GM23338 (cell line): ENCODE data around the gene FXYD7. TPM values are rescaled to one million over a fixed set of nuclear protein-coding genes. Genes with fewer than 3 reads are reported as not detected.
A peak's percentile ranks its signal among the peaks of the same experiment; 100 is the strongest.

Source experiments
- ATAC-seq: fragments of 200-7000 bp; cut with Tn5 transposase; 3 replicates; pipeline ENCODE4 v1.9.1; 2020
- DNase-seq: peaks from one replicate; pipeline ENCODE4 v3.0.0-alpha.2; 2015; ENCODE audit warnings: low spot score
- H2AFZ ChIP-seq: fragments of 200-600 bp; sonication (generic); 2 replicates; pipeline ENCODE4 v1.8.0; 2016; ENCODE audit warnings: antibody characterized with exemption, mild to moderate bottlenecking, moderate library complexity
- H3F3A ChIP-seq: fragments of 200-600 bp; sonication (generic); replicated peaks from 2 replicates; pipeline ENCODE4 v1.8.0; 2017; ENCODE audit warnings: antibody characterized with exemption, mixed run types, low read depth
- H3K27ac ChIP-seq: fragments of 200-600 bp; sonication (generic); 2 replicates; pipeline ENCODE4 v1.6.1; 2016; ENCODE audit warnings: low read depth
- H3K27me3 ChIP-seq: fragments of 200-600 bp; sonication (generic); 2 replicates; pipeline ENCODE4 v1.8.0; 2016; ENCODE audit warnings: mild to moderate bottlenecking, mixed run types, moderate library complexity; ENCODE audit not compliant: insufficient read depth
- H3K36me3 ChIP-seq: fragments of 200-600 bp; sonication (generic); 2 replicates; pipeline ENCODE4 v1.8.0; 2016; ENCODE audit warnings: mild to moderate bottlenecking; ENCODE audit not compliant: insufficient read depth
- H3K4me1 ChIP-seq: fragments of 200-600 bp; sonication (generic); 2 replicates; pipeline ENCODE4 v1.8.0; 2016; ENCODE audit warnings: mild to moderate bottlenecking, moderate library complexity; ENCODE audit not compliant: insufficient read depth
- H3K4me2 ChIP-seq: fragments of 200-600 bp; sonication (generic); 2 replicates; pipeline ENCODE4 v1.7.1; 2017; ENCODE audit warnings: mixed run types
- H3K4me3 ChIP-seq: fragments of 200-600 bp; sonication (generic); 2 replicates; pipeline ENCODE4 v1.6.1; 2016; ENCODE audit warnings: mixed run types
- H3K79me2 ChIP-seq: fragments of 200-600 bp; sonication (generic); replicated peaks from 2 replicates; pipeline ENCODE4 v1.8.0; 2017; ENCODE audit warnings: mild to moderate bottlenecking; ENCODE audit not compliant: insufficient read depth
- H3K9me2 ChIP-seq: fragments of 200-600 bp; sonication (generic); 2 replicates; pipeline ENCODE4 v1.8.0; 2017; ENCODE audit not compliant: insufficient read depth
- H4K20me1 ChIP-seq: fragments of 200-600 bp; sonication (generic); replicated peaks from 2 replicates; pipeline ENCODE4 v1.8.0; 2017; ENCODE audit warnings: mild to moderate bottlenecking; ENCODE audit not compliant: insufficient read depth
- H3K27ac Mint-ChIP-seq: 2 replicates; pipeline ENCODE4 v1.8.0; 2020; ENCODE audit warnings: inconsistent platforms, mild to moderate bottlenecking, moderate library complexity, mixed read lengths
- H3K27me3 Mint-ChIP-seq: 3 replicates; pipeline ENCODE4 v1.8.0; 2022; ENCODE audit warnings: low read depth, mild to moderate bottlenecking, moderate library complexity, mixed read lengths, inconsistent platforms; ENCODE audit not compliant: insufficient read depth, poor library complexity
- H3K36me3 Mint-ChIP-seq: 3 replicates; pipeline ENCODE4 v1.8.0; 2021; ENCODE audit warnings: low read depth, mild to moderate bottlenecking, inconsistent platforms, moderate library complexity, mixed read lengths
- H3K4me1 Mint-ChIP-seq: 3 replicates; pipeline ENCODE4 v1.8.0; 2020; ENCODE audit warnings: mild to moderate bottlenecking, inconsistent platforms, mixed read lengths
- H3K4me3 Mint-ChIP-seq: 3 replicates; pipeline ENCODE4 v1.8.0; 2021; ENCODE audit warnings: moderate library complexity, mild to moderate bottlenecking, inconsistent platforms, mixed read lengths
- H3K9me3 Mint-ChIP-seq: 3 replicates; pipeline ENCODE4 v1.8.0; 2020; ENCODE audit warnings: moderate library complexity, mild to moderate bottlenecking, inconsistent platforms, mixed read lengths
- JUNB ChIP-seq: IDR thresholded peaks from one replicate; pipeline ENCODE4 v1.6.1; 2016; ENCODE audit warnings: antibody characterized with exemption; ENCODE audit not compliant: unreplicated experiment
- NANOG ChIP-seq: IDR thresholded peaks from 2 replicates; pipeline ENCODE4 v1.6.1; 2016; ENCODE audit warnings: antibody characterized with exemption, borderline replicate concordance
- POLR2AphosphoS5 ChIP-seq: IDR thresholded peaks from 2 replicates; pipeline ENCODE4 v1.6.1; 2016; ENCODE audit warnings: antibody characterized with exemption, low read depth
- STAT1 ChIP-seq: IDR thresholded peaks from one replicate; pipeline ENCODE4 v1.6.1; 2016; ENCODE audit warnings: antibody characterized with exemption; ENCODE audit not compliant: unreplicated experiment
- ZNF331 ChIP-seq: fragments of 250-450 bp; sonication (Bioruptor Pico); IDR thresholded peaks from 2 replicates; pipeline ENCODE4 v1.5.0; 2020; ENCODE audit warnings: low read depth, mild to moderate bottlenecking, moderate library complexity
- polyA plus RNA-seq: library from polyadenylated mRNA; unstranded; fragments of >200 nt; fragmentation: Nextera tagmentation; extraction: Ambion mirVana; gene quantifications from 2 replicates; pipeline ENCODE4 v1.2.1, GENCODE V29; 2016
- total RNA-seq: library from RNA; depleted of rRNA; stranded (reverse); fragments of >200 nt; shearing (Covaris generic); gene quantifications from 2 replicates; pipeline ENCODE4 v1.2.3, GENCODE V29; 2014
- TF ChIP-seq, protein P1 (sequence below): IDR thresholded peaks from one replicate; pipeline ENCODE4 v1.6.1; 2018; ENCODE audit warnings: antibody characterized with exemption; ENCODE audit not compliant: unreplicated experiment
- TF ChIP-seq, protein P2 (sequence below): IDR thresholded peaks from 2 replicates; pipeline ENCODE4 v1.6.1; 2016; ENCODE audit warnings: antibody characterized with exemption
- TF ChIP-seq, protein P3 (sequence below), 2 experiments: fragments of 200-600 bp in 1 of 2; sonication (generic) in 1 of 2; conservative IDR thresholded peaks; 2 replicates each; pipeline versions ENCODE4 v1.5.1 to v1.6.1; 2016 to 2017; ENCODE audit warnings: antibody characterized with exemption in 2 of 2, low read depth in 2 of 2, mild to moderate bottlenecking in 2 of 2, moderate library complexity in 1 of 2

The FXYD7 gene
- total and polyA plus RNA-seq, 2 experiments from 2014 or later = 9.6 to 44.0 TPM

DNA sequence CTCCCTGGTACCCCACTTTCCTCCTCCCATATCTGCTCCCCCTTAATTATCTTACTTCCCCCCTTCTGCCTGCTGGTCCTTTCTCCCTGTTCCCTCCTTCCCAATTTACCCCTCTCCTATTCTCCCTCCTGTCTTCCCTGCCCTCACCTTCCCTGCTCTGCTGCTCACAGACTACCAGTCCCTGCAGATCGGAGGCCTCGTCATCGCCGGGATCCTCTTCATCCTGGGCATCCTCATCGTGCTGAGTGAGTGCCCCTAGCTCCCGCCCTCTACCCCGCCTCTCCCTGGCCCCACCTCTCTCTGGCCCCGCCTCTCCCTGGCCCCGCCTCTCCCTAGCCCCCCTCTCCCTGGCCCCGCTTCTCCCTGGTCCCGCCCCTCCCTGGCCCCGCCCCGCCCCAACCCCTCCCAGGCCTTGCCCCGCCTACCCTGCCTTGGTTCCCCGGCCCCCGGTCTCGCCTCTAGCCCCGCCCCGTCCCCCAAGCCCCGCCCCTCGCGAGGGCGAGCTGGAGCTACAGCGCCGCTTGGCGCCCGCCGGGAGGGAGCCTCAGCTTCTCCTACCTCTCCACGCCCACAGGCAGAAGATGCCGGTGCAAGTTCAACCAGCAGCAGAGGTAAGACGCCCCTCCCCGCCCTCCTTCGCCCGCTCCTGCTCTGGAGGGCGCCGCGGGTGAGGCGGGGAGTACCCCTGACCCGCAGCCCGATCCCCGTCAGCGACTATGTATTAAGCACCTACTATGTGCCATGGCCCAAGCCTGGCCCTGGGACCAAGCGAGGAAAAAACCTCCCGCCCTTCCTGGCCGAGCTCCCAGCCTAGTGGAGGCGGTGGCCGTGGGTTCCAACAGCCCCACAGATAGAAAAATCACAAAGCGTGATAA, 1.9 kb upstream of the FXYD7 start:
- TF ChIP-seq STAT1 = no peak
- TF ChIP-seq POLR2AphosphoS5 = peak; percentile 35
- no peak for TF ChIP-seq JUNB
- TF ChIP-seq, protein P1, sequence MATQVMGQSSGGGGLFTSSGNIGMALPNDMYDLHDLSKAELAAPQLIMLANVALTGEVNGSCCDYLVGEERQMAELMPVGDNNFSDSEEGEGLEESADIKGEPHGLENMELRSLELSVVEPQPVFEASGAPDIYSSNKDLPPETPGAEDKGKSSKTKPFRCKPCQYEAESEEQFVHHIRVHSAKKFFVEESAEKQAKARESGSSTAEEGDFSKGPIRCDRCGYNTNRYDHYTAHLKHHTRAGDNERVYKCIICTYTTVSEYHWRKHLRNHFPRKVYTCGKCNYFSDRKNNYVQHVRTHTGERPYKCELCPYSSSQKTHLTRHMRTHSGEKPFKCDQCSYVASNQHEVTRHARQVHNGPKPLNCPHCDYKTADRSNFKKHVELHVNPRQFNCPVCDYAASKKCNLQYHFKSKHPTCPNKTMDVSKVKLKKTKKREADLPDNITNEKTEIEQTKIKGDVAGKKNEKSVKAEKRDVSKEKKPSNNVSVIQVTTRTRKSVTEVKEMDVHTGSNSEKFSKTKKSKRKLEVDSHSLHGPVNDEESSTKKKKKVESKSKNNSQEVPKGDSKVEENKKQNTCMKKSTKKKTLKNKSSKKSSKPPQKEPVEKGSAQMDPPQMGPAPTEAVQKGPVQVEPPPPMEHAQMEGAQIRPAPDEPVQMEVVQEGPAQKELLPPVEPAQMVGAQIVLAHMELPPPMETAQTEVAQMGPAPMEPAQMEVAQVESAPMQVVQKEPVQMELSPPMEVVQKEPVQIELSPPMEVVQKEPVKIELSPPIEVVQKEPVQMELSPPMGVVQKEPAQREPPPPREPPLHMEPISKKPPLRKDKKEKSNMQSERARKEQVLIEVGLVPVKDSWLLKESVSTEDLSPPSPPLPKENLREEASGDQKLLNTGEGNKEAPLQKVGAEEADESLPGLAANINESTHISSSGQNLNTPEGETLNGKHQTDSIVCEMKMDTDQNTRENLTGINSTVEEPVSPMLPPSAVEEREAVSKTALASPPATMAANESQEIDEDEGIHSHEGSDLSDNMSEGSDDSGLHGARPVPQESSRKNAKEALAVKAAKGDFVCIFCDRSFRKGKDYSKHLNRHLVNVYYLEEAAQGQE = no peak
- TF ChIP-seq, protein P2, sequence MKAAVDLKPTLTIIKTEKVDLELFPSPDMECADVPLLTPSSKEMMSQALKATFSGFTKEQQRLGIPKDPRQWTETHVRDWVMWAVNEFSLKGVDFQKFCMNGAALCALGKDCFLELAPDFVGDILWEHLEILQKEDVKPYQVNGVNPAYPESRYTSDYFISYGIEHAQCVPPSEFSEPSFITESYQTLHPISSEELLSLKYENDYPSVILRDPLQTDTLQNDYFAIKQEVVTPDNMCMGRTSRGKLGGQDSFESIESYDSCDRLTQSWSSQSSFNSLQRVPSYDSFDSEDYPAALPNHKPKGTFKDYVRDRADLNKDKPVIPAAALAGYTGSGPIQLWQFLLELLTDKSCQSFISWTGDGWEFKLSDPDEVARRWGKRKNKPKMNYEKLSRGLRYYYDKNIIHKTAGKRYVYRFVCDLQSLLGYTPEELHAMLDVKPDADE = no peak
- TF ChIP-seq ZNF331 (CRISPR knock-in tag) = no peak
- TF ChIP-seq, protein P3, sequence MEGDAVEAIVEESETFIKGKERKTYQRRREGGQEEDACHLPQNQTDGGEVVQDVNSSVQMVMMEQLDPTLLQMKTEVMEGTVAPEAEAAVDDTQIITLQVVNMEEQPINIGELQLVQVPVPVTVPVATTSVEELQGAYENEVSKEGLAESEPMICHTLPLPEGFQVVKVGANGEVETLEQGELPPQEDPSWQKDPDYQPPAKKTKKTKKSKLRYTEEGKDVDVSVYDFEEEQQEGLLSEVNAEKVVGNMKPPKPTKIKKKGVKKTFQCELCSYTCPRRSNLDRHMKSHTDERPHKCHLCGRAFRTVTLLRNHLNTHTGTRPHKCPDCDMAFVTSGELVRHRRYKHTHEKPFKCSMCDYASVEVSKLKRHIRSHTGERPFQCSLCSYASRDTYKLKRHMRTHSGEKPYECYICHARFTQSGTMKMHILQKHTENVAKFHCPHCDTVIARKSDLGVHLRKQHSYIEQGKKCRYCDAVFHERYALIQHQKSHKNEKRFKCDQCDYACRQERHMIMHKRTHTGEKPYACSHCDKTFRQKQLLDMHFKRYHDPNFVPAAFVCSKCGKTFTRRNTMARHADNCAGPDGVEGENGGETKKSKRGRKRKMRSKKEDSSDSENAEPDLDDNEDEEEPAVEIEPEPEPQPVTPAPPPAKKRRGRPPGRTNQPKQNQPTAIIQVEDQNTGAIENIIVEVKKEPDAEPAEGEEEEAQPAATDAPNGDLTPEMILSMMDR (conservative IDR thresholded peaks at IDR 0.05; ENCODE audit: low read depth in 2 of 2) = peak; percentile 39 to 69
- TF ChIP-seq NANOG = no peak
- Mint-ChIP-seq H3K27me3 (peaks cover 38% of the 10 kb centered on the region), H3K27ac (no peak overlapping the region), H3K36me3 (no peaks in the 10 kb centered on the region), H3K4me3 (peak overlapping the region; percentile 76), H3K4me1 (peaks cover 40% of the 10 kb centered on the region), H3K9me3 (no peaks in the 10 kb centered on the region; the same call in 1 of the 3 replicates)
- Histone ChIP-seq H2AFZ (no peak overlapping the region), H3K27ac (no peak overlapping the region), H3K4me1 (peaks cover 30% of the 10 kb centered on the region), H4K20me1 (0 out of 2 replicates have a peak, but pooled peaks cover 4% of the 10 kb centered on the region), H3F3A (peaks cover 7% of the 10 kb centered on the region; the same call in 1 of the 2 replicates), H3K9me2 (no peaks in the 10 kb centered on the region), H3K27me3 (peaks cover 20% of the 10 kb centered on the region), H3K4me3 (peak overlapping the region; percentile 89), H3K79me2 (no peaks in the 10 kb centered on the region), H3K36me3 (no peaks in the 10 kb centered on the region), H3K4me2 (peak overlapping the region; percentile 99)
- ATAC-seq (peak; percentile 61), DNase-seq (peak; percentile 92)
